22Rv1 (cell line): ENCODE results near the gene FBXL12.

Experiments
- ZFX ChIP-seq: fragments of 450-650 bp; IDR thresholded peaks from 2 replicates; pipeline ENCODE4 v1.6.1; 2017; ENCODE audit warnings: antibody characterized with exemption, borderline replicate concordance
- TF ChIP-seq, protein P1 (sequence below): fragments of 450-650 bp; IDR thresholded peaks from 2 replicates; pipeline ENCODE4 v1.5.1; 2017; ENCODE audit warnings: mild to moderate bottlenecking

DNA sequence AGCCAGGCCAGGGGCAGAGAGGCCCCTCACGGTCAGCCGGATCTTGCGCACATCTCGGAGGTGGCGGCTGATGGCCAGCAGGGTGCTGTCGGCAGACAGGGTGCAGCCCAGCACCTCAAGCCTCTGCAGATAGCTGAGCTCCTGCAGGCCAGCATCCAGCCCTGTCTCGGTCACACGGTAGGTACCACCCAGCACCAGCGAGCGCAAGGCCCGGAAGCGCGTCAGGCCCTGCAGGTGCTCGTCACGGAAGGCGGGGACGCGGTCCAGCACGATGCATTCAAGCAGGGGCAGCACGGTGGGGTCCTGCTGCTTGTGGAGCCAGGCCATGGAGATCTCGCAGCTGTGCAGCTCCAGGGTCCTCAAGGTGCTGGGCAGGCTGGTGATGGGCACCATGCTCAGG is 7.7 kb downstream of the FBXL12 start:
- TF ChIP-seq, protein P1, sequence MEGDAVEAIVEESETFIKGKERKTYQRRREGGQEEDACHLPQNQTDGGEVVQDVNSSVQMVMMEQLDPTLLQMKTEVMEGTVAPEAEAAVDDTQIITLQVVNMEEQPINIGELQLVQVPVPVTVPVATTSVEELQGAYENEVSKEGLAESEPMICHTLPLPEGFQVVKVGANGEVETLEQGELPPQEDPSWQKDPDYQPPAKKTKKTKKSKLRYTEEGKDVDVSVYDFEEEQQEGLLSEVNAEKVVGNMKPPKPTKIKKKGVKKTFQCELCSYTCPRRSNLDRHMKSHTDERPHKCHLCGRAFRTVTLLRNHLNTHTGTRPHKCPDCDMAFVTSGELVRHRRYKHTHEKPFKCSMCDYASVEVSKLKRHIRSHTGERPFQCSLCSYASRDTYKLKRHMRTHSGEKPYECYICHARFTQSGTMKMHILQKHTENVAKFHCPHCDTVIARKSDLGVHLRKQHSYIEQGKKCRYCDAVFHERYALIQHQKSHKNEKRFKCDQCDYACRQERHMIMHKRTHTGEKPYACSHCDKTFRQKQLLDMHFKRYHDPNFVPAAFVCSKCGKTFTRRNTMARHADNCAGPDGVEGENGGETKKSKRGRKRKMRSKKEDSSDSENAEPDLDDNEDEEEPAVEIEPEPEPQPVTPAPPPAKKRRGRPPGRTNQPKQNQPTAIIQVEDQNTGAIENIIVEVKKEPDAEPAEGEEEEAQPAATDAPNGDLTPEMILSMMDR = no peak
- TF ChIP-seq ZFX = no peak
